Activated CD4-positive, alpha-beta T cell treated with anti-CD3 and anti-CD28 coated beads for 36 hours (primary cell): ENCODE measurements around the gene ANAPC10. TPM values are rescaled to one million over a fixed set of nuclear protein-coding genes. Genes with fewer than 3 reads are reported as not detected.

ENCODE experiments used
- ATAC-seq: fragments of 200-7000 bp; cut with Tn5 transposase; one replicate; pipeline ENCODE4 v1.10.0; 2021; ENCODE audit warnings: mild to moderate bottlenecking, moderate library complexity
- CTCF ChIA-PET: fragments of 350-600 bp; sonication (Branson Sonifier 250); formaldehyde crosslinking; loops from one replicate; lab custom pipeline; 2021; ENCODE audit warnings: antibody characterized with exemption; lab: Charles Lee
- POLR2A ChIA-PET: fragments of 350-600 bp; sonication (Branson Sonifier 250); formaldehyde crosslinking; loops from one replicate; lab custom pipeline; 2021; ENCODE audit warnings: antibody characterized with exemption, inconsistent platforms; lab: Charles Lee
- DNase-seq: peaks from one replicate; pipeline ENCODE4 v3.0.0-alpha.2; 2020
- H3K27ac Mint-ChIP-seq: one replicate; pipeline ENCODE4 v1.8.0; 2021; ENCODE audit warnings: mixed read lengths
- H3K27me3 Mint-ChIP-seq: one replicate; pipeline ENCODE4 v1.8.0; 2021; ENCODE audit warnings: mixed read lengths
- H3K36me3 Mint-ChIP-seq: one replicate; pipeline ENCODE4 v1.8.0; 2021; ENCODE audit warnings: low read depth, mixed read lengths
- H3K4me1 Mint-ChIP-seq: one replicate; pipeline ENCODE4 v1.8.0; 2021; ENCODE audit warnings: mixed read lengths
- H3K4me3 Mint-ChIP-seq: one replicate; pipeline ENCODE4 v1.8.0; 2021; ENCODE audit warnings: mild to moderate bottlenecking, moderate library complexity, mixed read lengths
- H3K9me3 Mint-ChIP-seq: one replicate; pipeline ENCODE4 v1.8.0; 2021; ENCODE audit warnings: low read depth, mixed read lengths
- intact Hi-C, 2 experiments: fragments of 100-400 bp; cut with DNase I in 1 of 2; cut with micrococcal nuclease in 1 of 2; formaldehyde crosslinking; loops; one replicate each; pipeline versions ENCODE4 v1.14.2 to v1.15.1; 2022 to 2024; cut with DNase I, micrococcal nuclease
- total RNA-seq, 2 experiments: library from RNA; stranded (reverse); gene quantifications; one replicate each; pipeline ENCODE4 v1.2.3, GENCODE V29; 2021

The ANAPC10 gene
- total RNA-seq, 2 experiments from 2014 or later, result 27.7 to 31.5 TPM

DNA sequence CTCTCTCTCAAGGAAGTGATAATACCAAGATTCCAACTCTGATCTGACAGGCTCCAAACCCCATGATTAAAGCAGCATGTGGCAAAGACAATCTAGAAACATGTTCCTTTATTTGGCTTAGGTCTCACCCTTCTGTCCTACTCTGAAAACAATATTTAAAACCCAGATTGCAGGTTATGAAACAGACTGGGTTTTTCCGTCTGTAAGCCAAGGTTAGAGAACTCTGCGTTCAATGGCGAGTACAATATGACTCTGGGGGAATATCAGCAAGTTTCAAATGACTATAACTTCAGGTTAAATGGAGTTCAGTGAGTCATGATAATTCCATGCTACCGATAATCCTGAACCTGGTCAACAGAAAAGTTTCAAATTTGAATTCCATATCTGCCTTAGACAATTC, 50.8 kb downstream of the ANAPC10 start:
- Mint-ChIP-seq H3K4me3 (no peak overlapping the region), H3K27me3 (no peaks in the 10 kb centered on the region), H3K36me3 (peaks cover 12% of the 10 kb centered on the region), H3K4me1 (peaks cover 14% of the 10 kb centered on the region), H3K9me3 (no peaks in the 10 kb centered on the region), H3K27ac (no peak overlapping the region)
- ATAC-seq (no peak), DNase-seq (no peak)
- intact Hi-C loops, result no loop called here
- POLR2A ChIA-PET, result no interaction called here
- CTCF ChIA-PET, result interaction anchor here (0.8 to 1.1 kb wide), 2 partner anchors 10 to 17 kb away, joined by 3 read pairs; no protein-coding TSS in a partner anchor

GRCh38 chr4:145045180-145045579, 52.8 kb downstream of the ANAPC10 start:
- no peak for ATAC-seq
- Mint-ChIP-seq H3K9me3 (no peaks in the 10 kb centered on the region), H3K27me3 (no peaks in the 10 kb centered on the region), H3K36me3 (peaks cover 8% of the 10 kb centered on the region), H3K4me3 (no peak overlapping the region), H3K27ac (no peak overlapping the region), H3K4me1 (peaks cover 14% of the 10 kb centered on the region)
- POLR2A ChIA-PET, result no interaction called here
- CTCF ChIA-PET, result no interaction called here
- intact Hi-C loops, result no loop called here
- no peak for DNase-seq

DNA sequence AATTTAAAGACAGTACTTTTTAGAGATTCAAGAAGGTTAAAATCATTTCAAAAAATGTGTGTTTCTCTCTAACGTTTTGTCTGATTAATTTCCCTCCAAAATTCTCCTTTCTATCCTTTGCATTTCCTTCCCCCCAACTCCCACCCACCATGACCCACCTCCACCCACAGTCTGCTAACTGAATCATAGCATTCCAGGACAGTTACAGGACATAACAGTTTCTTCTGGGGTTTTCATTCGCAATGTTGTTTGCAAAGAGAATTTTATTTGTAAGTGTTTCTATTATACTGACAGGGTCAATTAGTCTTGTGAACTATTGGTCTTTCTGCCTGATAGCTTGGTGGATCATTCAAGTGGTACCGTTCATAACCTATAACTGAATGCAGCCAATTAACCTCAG, 53.7 kb downstream of the ANAPC10 start:
- Mint-ChIP-seq H3K27me3 (no peaks in the 10 kb centered on the region), H3K9me3 (no peaks in the 10 kb centered on the region), H3K4me3 (no peak overlapping the region), H3K27ac (no peak overlapping the region), H3K36me3 (peaks cover 9% of the 10 kb centered on the region), H3K4me1 (peaks cover 9% of the 10 kb centered on the region)
- DNase-seq (no peak), ATAC-seq (no peak)
- intact Hi-C loops, result no loop called here
- ChIA-PET CTCF (interaction anchor here (0.6 kb wide), 1 partner anchor 1762 kb away, joined by 4 read pairs; no protein-coding TSS in a partner anchor), POLR2A (no interaction called here)

- POLR2A ChIA-PET, result no interaction called here
- Mint-ChIP-seq H3K27ac (no peak overlapping the region), H3K4me3 (no peak overlapping the region), H3K36me3 (peaks cover 9% of the 10 kb centered on the region), H3K27me3 (no peaks in the 10 kb centered on the region), H3K4me1 (peaks cover 8% of the 10 kb centered on the region), H3K9me3 (no peaks in the 10 kb centered on the region)
- DNase-seq, result no peak
- no peak for ATAC-seq
- CTCF ChIA-PET, result no interaction called here
- intact Hi-C loops, result no loop called here
Measured at GRCh38 chr4:145043306-145043705, 54.7 kb downstream of the ANAPC10 start.

DNA sequence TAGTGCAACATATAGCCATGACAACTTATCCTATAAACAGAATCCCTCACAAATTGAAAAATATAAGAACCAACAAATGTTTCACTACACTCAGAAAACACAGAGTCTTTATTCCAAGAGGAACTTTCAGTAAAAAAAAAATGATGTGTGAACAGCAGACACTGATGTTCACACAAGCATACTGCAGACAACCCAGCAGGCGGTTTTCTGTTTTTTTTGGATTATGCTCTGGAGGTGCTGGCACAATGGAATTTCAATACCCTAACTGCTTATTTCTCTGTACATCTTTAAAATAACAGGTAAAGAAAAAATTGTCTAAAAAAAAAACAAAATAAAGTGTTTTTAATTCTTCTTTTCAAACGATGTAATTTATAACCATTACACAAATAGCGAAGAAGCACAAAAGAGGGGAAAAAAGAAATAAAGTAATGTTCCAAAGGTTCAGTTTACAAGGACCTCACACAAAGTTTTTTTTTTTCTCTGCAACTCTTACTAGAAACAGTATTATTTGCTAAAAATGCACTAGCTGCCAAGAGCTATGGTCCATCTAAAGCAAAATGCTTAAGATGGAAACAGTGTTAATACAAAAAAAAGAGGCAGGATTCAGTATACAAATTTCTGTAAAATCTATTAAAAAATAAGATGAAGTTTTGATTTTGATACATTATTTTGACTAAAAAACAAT, 55.3 kb downstream of the ANAPC10 start:
- ChIA-PET CTCF (no interaction called here), POLR2A (no interaction called here)
- ATAC-seq (no peak), DNase-seq (no peak)
- Mint-ChIP-seq H3K27me3 (no peaks in the 10 kb centered on the region), H3K4me3 (no peak overlapping the region), H3K4me1 (peaks cover 8% of the 10 kb centered on the region), H3K36me3 (peaks cover 9% of the 10 kb centered on the region), H3K27ac (no peak overlapping the region), H3K9me3 (no peaks in the 10 kb centered on the region)
- intact Hi-C loops, result no loop called here

GRCh38 chr4:145041378-145041777, 56.6 kb downstream of the ANAPC10 start:
- ChIA-PET CTCF (no interaction called here), POLR2A (no interaction called here)
- Mint-ChIP-seq H3K4me3 (no peak overlapping the region), H3K9me3 (no peaks in the 10 kb centered on the region), H3K27me3 (no peaks in the 10 kb centered on the region), H3K36me3 (peaks cover 9% of the 10 kb centered on the region), H3K4me1 (peaks cover 3% of the 10 kb centered on the region), H3K27ac (no peak overlapping the region)
- intact Hi-C loops, result no loop called here
- DNase-seq, result no peak
- no peak for ATAC-seq

- Mint-ChIP-seq H3K36me3 (peaks cover 45% of the 10 kb centered on the region), H3K4me1 (no peaks in the 10 kb centered on the region), H3K4me3 (no peak overlapping the region), H3K27ac (no peak overlapping the region), H3K27me3 (no peaks in the 10 kb centered on the region), H3K9me3 (peaks cover 2% of the 10 kb centered on the region)
- ATAC-seq (no peak), DNase-seq (no peak)
- intact Hi-C loops, result loop anchor here in 1 of 2 experiments (5.0 kb wide), 1 partner anchor 437 kb away; no protein-coding TSS in a partner anchor
- ChIA-PET POLR2A (no interaction called here), CTCF (no interaction called here)
Measured at GRCh38 chr4:145035494-145036136, 62.4 kb downstream of the ANAPC10 start.

DNA sequence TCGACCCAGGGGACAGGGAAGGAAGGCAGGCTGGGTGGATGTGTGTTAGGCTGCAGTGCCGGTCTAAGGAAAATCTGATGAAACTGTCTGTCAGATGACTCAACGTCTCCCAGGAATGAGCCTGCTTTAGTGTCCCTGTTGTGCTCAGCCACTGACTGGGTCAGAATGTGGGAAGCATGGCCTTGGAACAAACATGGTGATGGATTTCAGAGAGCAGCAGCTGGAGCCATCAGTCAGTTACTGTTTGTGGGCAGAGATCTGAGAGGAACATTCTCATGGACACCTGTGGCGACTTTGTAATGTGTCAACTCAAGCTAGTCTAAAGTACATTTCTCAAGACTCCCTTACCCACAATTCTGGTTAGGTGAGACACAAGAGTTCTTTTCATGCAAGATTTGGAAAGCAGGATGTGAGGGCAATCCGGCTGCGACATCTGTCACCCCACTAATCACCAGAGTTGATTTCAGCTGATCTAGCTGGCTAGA, 63.2 kb downstream of the ANAPC10 start:
- peaks cover 44% of the 10 kb centered on the region for H3K36me3 Mint-ChIP-seq
- ChIA-PET CTCF (no interaction called here), POLR2A (no interaction called here)
- no peak for DNase-seq
- ATAC-seq, result no peak
- no peaks in the 10 kb centered on the region for H3K4me1 Mint-ChIP-seq
- H3K27me3 Mint-ChIP-seq, result no peaks in the 10 kb centered on the region
- no peak overlapping the region for H3K27ac Mint-ChIP-seq
- H3K9me3 Mint-ChIP-seq, result peaks cover 2% of the 10 kb centered on the region
- intact Hi-C loops, result loop anchor here in 1 of 2 experiments (5.0 kb wide), 1 partner anchor 438 kb away; no protein-coding TSS in a partner anchor
- no peak overlapping the region for H3K4me3 Mint-ChIP-seq

GRCh38 chr4:145019346-145019745, 78.7 kb downstream of the ANAPC10 start:
- CTCF ChIA-PET, result no interaction called here

DNA sequence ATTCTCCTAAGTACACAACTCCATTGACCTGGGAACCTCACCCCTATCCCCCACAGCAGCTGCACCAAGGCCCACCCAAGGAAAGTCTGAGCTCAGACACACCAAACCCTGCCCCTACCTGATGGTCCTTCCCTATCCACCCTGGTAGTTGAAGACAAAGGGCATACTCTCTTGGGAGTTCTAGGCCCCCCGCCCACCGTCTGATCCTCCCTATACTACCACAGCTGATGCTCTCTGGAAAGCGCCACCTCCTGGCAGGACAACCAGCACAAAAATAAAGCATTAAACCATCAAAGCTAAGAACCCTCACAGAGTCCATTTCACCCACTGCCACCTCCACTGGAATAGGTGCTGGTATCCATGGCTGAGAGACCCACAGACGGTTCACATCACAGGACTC, 83.6 kb downstream of the ANAPC10 start:
- POLR2A ChIA-PET, result no interaction called here
- intact Hi-C loops, result no loop called here
- H3K36me3 Mint-ChIP-seq, result peaks cover 47% of the 10 kb centered on the region

More at GRCh38 chr4:145019346-145019745, 78.7 kb downstream of the ANAPC10 start:
- Mint-ChIP-seq H3K9me3 (peaks cover 29% of the 10 kb centered on the region), H3K36me3 (peaks cover 70% of the 10 kb centered on the region), H3K4me3 (peak overlapping the region; percentile 19), H3K27me3 (no peaks in the 10 kb centered on the region), H3K4me1 (peaks cover 32% of the 10 kb centered on the region), H3K27ac (peak overlapping the region; percentile 91)
- POLR2A ChIA-PET, result no interaction called here
- no peak for DNase-seq
- intact Hi-C loops, result loop anchor here in 1 of 2 experiments (2.0 kb wide), 1 partner anchor 37 kb away; no protein-coding TSS in a partner anchor
- ATAC-seq, result peak; percentile 47

DNA sequence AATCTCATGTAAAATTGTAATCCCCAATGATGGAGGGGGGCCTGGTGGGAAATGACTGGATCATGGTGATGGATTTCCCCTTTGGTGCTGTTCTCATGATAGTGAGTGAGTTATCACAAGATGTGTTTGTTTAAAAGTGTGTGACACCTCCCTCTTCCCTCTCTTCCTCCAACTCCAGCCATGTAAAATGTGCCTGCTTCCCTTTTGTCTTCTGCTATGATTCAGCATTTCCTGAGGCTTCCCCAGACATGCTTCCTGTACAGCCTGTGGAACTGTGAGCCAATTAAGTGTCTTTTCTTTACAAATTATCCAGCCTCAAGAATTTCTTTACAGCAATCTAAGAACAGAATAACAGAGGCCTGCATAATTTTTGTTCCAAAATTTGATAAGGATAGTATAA, 85.2 kb downstream of the ANAPC10 start:
- no peak for ATAC-seq
- intact Hi-C loops, result no loop called here
- ChIA-PET POLR2A (no interaction called here), CTCF (no interaction called here)
- H3K4me1 Mint-ChIP-seq, result peaks cover 11% of the 10 kb centered on the region
- no peak for DNase-seq
- H3K27ac Mint-ChIP-seq, result no peak overlapping the region
- no peak overlapping the region for H3K4me3 Mint-ChIP-seq
- peaks cover 54% of the 10 kb centered on the region for H3K36me3 Mint-ChIP-seq
- H3K27me3 Mint-ChIP-seq, result no peaks in the 10 kb centered on the region
- peaks cover 10% of the 10 kb centered on the region for H3K9me3 Mint-ChIP-seq

More for the DNA sequence above, 83.6 kb downstream of the ANAPC10 start:
- Mint-ChIP-seq H3K9me3 (peaks cover 16% of the 10 kb centered on the region), H3K27me3 (no peaks in the 10 kb centered on the region), H3K4me1 (peaks cover 18% of the 10 kb centered on the region), H3K4me3 (no peak overlapping the region), H3K27ac (no peak overlapping the region)
- DNase-seq, result no peak
- ATAC-seq, result no peak
- CTCF ChIA-PET, result interaction anchor here (1.1 kb wide), 1 partner anchor 261 kb away, joined by 3 read pairs; no protein-coding TSS in a partner anchor

GRCh38 chr4:145011636-145012035, 86.4 kb downstream of the ANAPC10 start:
- H3K9me3 Mint-ChIP-seq, result peaks cover 8% of the 10 kb centered on the region
- POLR2A ChIA-PET, result no interaction called here
- ATAC-seq, result no peak
- CTCF ChIA-PET, result no interaction called here
- H3K4me1 Mint-ChIP-seq, result peaks cover 11% of the 10 kb centered on the region
- intact Hi-C loops, result no loop called here
- no peak overlapping the region for H3K27ac Mint-ChIP-seq
- H3K4me3 Mint-ChIP-seq, result no peak overlapping the region
- no peak for DNase-seq
- H3K36me3 Mint-ChIP-seq, result peaks cover 56% of the 10 kb centered on the region
- no peaks in the 10 kb centered on the region for H3K27me3 Mint-ChIP-seq
